HG03025 (cell line): ENCODE data around the gene CASKIN2.

ENCODE experiments used
- ATAC-seq: cut with Tn5 transposase; IDR thresholded peaks from one replicate; pipeline ENCODE4 v1.9.1; 2021; ENCODE audit warnings: mild to moderate bottlenecking, moderate library complexity; ENCODE audit not compliant: unreplicated experiment, low FRiP score

CASKIN2 gene

GRCh38 chr17:75549246-75550138 is 34.2 kb upstream of the CASKIN2 start:
- ATAC-seq = no peak

GRCh38 chr17:75548813-75549212 is 33.5 kb upstream of the CASKIN2 start:
- no peak for ATAC-seq

- ATAC-seq = no peak
These were observed 31.8 kb upstream of the CASKIN2 start for GRCh38 chr17:75547091-75547490.

- ATAC-seq = no peak
These were observed 30.8 kb upstream of the CASKIN2 start for GRCh38 chr17:75546181-75546580.

GRCh38 chr17:75544250-75544649 is 28.9 kb upstream of the CASKIN2 start:
- ATAC-seq = no peak

- ATAC-seq = no peak
These were observed 27.5 kb upstream of the CASKIN2 start for GRCh38 chr17:75542728-75543336.

GRCh38 chr17:75542229-75542628 is 26.9 kb upstream of the CASKIN2 start:
- ATAC-seq = no peak

- ATAC-seq = no peak
These were observed 25.7 kb upstream of the CASKIN2 start for GRCh38 chr17:75540923-75541503.

- no peak for ATAC-seq
These were observed 24.8 kb upstream of the CASKIN2 start for GRCh38 chr17:75539967-75540729.

GRCh38 chr17:75536366-75536765 is 21.0 kb upstream of the CASKIN2 start:
- no peak for ATAC-seq

GRCh38 chr17:75535871-75536270 is 20.5 kb upstream of the CASKIN2 start:
- no peak for ATAC-seq

GRCh38 chr17:75535119-75535537 is 19.8 kb upstream of the CASKIN2 start:
- no peak for ATAC-seq

GRCh38 chr17:75531721-75532072 is 16.4 kb upstream of the CASKIN2 start:
- no peak for ATAC-seq

- ATAC-seq = no peak
These were observed 15.7 kb upstream of the CASKIN2 start for GRCh38 chr17:75530837-75531720.

GRCh38 chr17:75526555-75527270 is 11.4 kb upstream of the CASKIN2 start:
- no peak for ATAC-seq

- ATAC-seq = no peak
These were observed 10.6 kb upstream of the CASKIN2 start for GRCh38 chr17:75525806-75526554.

GRCh38 chr17:75524970-75525805 is 9.9 kb upstream of the CASKIN2 start, which contains the start of gene LLGL2:
Gene LLGL2 (plus strand): TSS chr17:75525697. CDS start chr17:75543427, 17,730 bp downstream.
- peak; percentile 63 for ATAC-seq
